Endothelial cell (in vitro differentiated cells): Measurements from ENCODE around the gene AMPD3. TPM values are rescaled to one million over a fixed set of nuclear protein-coding genes. Genes with fewer than 3 reads are reported as not detected.

ENCODE experiments used
- DNase-seq: peaks from one replicate; pipeline ENCODE4 v3.0.0; 2021; ENCODE audit warnings: low spot score
- H3K27ac Mint-ChIP-seq: one replicate; pipeline ENCODE4 v1.8.0; 2021; ENCODE audit warnings: mixed read lengths, inconsistent platforms; ENCODE audit not compliant: unreplicated experiment
- H3K27me3 Mint-ChIP-seq: one replicate; pipeline ENCODE4 v1.8.0; 2021; ENCODE audit warnings: mild to moderate bottlenecking, moderate library complexity, mixed read lengths, inconsistent platforms; ENCODE audit not compliant: unreplicated experiment
- H3K36me3 Mint-ChIP-seq: one replicate; pipeline ENCODE4 v1.8.0; 2021; ENCODE audit warnings: mild to moderate bottlenecking, low read depth, mixed read lengths, inconsistent platforms; ENCODE audit not compliant: unreplicated experiment
- H3K4me1 Mint-ChIP-seq: one replicate; pipeline ENCODE4 v1.8.0; 2021; ENCODE audit warnings: mild to moderate bottlenecking, mixed read lengths, inconsistent platforms; ENCODE audit not compliant: unreplicated experiment
- H3K4me3 Mint-ChIP-seq: one replicate; pipeline ENCODE4 v1.8.0; 2021; ENCODE audit warnings: mild to moderate bottlenecking, mixed read lengths, inconsistent platforms; ENCODE audit not compliant: unreplicated experiment
- H3K9me3 Mint-ChIP-seq: one replicate; pipeline ENCODE4 v1.8.0; 2021; ENCODE audit warnings: mixed read lengths, inconsistent platforms; ENCODE audit not compliant: unreplicated experiment
- total RNA-seq: library from RNA; stranded (reverse); fragmentation: NEBNext Ultra II Directional; extraction: Animal tissue kit (Norgen Biotek cat#: 25700); gene quantifications from one replicate; pipeline ENCODE4 v1.2.1, GENCODE V29; 2021; ENCODE audit not compliant: unreplicated experiment
- TF ChIP-seq, protein P1 (sequence below): fragments of 200-600 bp; sonication (generic); IDR thresholded peaks from one replicate; pipeline ENCODE4 v1.5.0; 2021; ENCODE audit warnings: antibody characterized with exemption; ENCODE audit not compliant: unreplicated experiment

Gene AMPD3
- total RNA-seq, 1 donor from 2014 or later = 23.2 TPM

DNA sequence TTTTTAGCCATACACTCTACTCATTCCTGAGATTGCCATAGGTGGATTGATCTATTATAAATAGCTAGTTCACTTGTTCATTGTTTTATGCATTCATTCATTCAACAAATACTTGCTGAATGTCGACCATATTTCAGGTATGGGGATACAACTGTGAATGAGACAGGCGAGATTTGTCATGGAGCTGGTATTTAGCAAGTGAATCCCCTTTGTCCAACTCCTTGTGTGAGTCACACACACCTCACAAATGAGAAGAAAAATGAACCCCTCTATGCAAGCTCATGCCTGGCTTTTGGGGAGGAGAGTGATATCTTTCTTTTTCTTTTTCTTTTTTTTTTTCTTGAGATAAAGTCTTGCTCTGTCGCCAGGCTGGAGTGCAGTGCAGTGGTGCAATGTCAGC is 1.8 kb upstream of the AMPD3 start:
- H3K4me3 Mint-ChIP-seq = no peak overlapping the region

DNA sequence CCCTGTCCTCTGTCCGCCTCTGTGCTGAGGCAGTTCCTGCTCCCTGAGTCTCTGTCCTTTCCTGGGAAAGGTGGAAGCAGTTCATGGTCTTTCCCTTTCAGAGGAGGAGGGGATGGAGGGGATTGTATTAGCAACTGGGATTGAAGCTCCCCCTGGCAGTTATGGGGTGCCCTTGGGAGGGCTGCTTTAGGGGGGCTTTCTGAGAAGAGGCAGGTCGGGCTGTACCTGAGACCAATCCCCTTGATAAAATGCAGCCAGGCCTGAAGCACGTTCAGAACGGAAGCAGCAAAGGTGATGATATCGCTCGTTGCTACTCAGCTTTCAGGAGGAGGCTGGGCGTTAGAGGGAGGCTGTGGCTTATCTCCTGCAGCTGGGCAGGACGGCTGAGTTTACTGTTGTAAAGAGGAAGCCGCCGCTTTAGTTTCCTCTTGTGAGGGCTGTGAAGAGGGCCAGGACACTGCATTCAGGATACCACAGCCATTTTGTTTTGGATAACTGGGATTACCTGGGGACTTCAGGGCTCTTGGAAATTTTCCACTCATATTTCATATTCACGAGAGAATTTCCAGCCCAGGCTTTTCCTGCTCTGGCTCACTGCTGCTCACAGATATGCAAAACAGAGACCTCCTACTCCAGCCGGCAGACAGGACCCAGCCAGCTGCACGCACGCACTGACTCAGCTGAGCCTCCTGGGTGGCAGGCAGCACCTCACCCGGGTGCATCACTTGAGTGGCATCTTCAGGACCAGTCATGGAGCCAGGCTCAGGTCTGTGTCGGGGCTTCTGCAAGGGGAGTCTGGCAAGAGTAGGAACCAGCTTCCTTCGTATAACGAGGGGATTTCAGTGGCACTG is 798 bp downstream of the AMPD3 start:
- Mint-ChIP-seq H3K4me1 (peaks cover 52% of the 10 kb centered on the region), H3K4me3 (peak overlapping the region; percentile 84), H3K27ac (peak overlapping the region; percentile 91), H3K36me3 (peaks cover 5% of the 10 kb centered on the region), H3K27me3 (peaks cover 5% of the 10 kb centered on the region), H3K9me3 (no peaks in the 10 kb centered on the region)
- DNase-seq = peak; percentile 40
- TF ChIP-seq, protein P1, sequence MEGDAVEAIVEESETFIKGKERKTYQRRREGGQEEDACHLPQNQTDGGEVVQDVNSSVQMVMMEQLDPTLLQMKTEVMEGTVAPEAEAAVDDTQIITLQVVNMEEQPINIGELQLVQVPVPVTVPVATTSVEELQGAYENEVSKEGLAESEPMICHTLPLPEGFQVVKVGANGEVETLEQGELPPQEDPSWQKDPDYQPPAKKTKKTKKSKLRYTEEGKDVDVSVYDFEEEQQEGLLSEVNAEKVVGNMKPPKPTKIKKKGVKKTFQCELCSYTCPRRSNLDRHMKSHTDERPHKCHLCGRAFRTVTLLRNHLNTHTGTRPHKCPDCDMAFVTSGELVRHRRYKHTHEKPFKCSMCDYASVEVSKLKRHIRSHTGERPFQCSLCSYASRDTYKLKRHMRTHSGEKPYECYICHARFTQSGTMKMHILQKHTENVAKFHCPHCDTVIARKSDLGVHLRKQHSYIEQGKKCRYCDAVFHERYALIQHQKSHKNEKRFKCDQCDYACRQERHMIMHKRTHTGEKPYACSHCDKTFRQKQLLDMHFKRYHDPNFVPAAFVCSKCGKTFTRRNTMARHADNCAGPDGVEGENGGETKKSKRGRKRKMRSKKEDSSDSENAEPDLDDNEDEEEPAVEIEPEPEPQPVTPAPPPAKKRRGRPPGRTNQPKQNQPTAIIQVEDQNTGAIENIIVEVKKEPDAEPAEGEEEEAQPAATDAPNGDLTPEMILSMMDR = no peak

More for the DNA sequence above, 1.8 kb upstream of the AMPD3 start:
- no peaks in the 10 kb centered on the region for H3K9me3 Mint-ChIP-seq
- H3K27ac Mint-ChIP-seq = no peak overlapping the region
- H3K4me1 Mint-ChIP-seq = peaks cover 45% of the 10 kb centered on the region
- TF ChIP-seq, protein P1 = no peak
- no peak for DNase-seq
- peaks cover 12% of the 10 kb centered on the region for H3K27me3 Mint-ChIP-seq
- H3K36me3 Mint-ChIP-seq = peaks cover 10% of the 10 kb centered on the region

DNA sequence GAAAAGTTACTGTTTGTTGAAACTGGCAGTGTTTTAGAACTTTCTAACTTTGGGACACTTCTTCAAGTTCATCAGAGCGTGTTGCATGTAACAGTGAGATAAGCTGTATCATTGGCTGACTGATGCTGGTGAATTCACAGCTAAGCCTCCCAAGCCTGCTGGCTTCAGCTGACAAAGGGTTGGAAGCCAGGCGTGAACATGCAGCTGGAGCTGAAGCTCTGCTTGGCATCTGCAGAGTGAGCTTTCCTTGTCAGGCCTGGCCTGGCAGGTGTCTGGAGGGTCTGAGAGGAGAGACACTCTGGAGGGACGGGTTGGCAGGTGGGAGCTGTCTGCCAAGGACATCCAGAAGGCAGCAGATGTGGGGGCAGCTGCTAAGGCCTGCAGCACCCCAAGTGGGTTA is 1.5 kb downstream of the AMPD3 start:
- H3K27me3 Mint-ChIP-seq = peaks cover 5% of the 10 kb centered on the region
- H3K4me1 Mint-ChIP-seq = peaks cover 49% of the 10 kb centered on the region
- H3K36me3 Mint-ChIP-seq = peaks cover 7% of the 10 kb centered on the region
- no peak for DNase-seq
- peak overlapping the region; percentile 82 for H3K27ac Mint-ChIP-seq
- H3K4me3 Mint-ChIP-seq = peak overlapping the region; percentile 84
- TF ChIP-seq, protein P1 = no peak
- H3K9me3 Mint-ChIP-seq = no peaks in the 10 kb centered on the region

DNA sequence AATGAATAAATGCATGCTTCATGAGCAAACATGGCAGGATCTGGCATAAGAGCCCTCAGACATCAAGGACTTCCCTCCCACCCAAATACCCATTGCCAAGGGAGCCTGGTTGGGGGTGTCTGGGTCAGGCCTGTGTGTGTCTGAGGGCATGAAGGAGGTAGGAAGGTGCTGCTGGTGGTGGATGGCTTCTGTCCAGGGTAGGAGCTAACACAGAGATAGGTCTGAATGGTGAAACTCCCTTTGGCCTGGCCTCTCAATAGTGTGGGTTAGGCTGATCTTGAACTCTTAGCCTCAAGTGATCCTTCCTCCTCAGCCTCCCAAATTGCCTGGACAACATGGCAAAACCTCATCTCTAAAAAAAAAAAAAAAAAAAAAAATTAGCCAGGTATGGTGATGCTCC is 2.8 kb downstream of the AMPD3 start:
- TF ChIP-seq, protein P1 = no peak

More for the DNA sequence above, 2.8 kb downstream of the AMPD3 start:
- Mint-ChIP-seq H3K27me3 (no peaks in the 10 kb centered on the region), H3K27ac (no peak overlapping the region), H3K9me3 (no peaks in the 10 kb centered on the region), H3K4me1 (peaks cover 43% of the 10 kb centered on the region), H3K36me3 (peaks cover 15% of the 10 kb centered on the region), H3K4me3 (no peak overlapping the region)
- no peak for DNase-seq
